GM20431 (cell line): Measurements from ENCODE around the gene DFFB.

Experiments
- in situ Hi-C: fragments of 300-500 bp; cut with MseI, MboI; formaldehyde crosslinking; loops from one replicate; pipeline ENCODE4 v1.15.0; 2020; ENCODE audit warnings: low sequenced_read_pairs; ENCODE audit not compliant: unreplicated experiment

DFFB gene

DNA sequence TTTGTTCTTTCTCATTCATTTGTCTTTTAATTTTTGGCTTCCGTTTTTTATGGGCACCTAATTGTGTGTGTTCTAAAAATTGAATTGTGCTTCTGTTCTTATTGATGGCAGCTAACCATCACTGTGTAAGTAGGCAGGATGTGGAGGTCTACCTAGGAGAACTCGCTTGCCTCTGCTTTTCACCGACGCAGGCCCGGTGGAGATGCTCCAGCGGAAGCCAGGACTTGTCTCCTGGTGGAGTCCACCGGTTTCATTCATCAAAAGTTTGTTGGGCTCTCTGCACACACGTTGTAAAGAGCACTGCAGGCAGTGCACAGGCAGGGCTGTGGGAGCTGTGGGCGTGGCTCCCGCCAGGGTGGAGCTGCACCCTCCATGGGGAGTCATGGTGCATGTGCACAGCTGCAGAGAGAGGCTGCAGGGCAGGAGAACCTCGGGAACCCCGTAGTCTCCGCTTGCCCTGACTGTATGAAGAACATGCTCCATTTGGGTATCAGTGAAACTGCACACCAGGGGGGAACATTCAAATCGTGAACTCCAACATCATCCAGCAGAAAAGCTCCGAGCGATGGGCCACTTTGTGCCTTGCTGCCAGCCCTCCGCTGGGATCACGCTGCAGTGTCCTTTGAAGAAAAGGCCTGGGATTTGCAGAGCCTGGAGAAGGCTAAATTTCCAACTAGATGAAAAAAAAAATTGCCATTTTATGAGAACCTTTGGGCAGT lies 48.8 kb downstream of the DFFB start:
- in situ Hi-C loops: loop anchor here (25.0 kb wide), 1 partner anchor 1831 kb away; no protein-coding TSS in a partner anchor

DNA sequence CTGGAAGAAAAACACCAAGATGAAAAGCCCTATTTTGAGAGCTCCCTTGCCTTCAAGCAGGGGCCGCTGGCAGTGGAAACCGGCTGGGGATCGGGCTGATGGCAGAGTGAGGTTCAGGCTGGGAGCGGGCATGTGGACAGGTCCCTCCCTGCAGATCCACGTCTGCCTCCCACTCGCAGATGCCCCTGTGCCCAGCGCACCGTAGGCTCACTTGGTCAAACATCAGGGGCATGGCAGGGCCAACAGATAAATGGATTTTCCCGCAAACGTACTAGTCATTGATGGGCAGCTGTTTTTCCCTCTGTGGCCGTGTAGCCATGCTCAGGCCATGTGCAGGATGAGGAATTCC lies 49.4 kb downstream of the DFFB start:
- in situ Hi-C loops: loop anchor here (25.0 kb wide), 1 partner anchor 1831 kb away; no protein-coding TSS in a partner anchor

DNA sequence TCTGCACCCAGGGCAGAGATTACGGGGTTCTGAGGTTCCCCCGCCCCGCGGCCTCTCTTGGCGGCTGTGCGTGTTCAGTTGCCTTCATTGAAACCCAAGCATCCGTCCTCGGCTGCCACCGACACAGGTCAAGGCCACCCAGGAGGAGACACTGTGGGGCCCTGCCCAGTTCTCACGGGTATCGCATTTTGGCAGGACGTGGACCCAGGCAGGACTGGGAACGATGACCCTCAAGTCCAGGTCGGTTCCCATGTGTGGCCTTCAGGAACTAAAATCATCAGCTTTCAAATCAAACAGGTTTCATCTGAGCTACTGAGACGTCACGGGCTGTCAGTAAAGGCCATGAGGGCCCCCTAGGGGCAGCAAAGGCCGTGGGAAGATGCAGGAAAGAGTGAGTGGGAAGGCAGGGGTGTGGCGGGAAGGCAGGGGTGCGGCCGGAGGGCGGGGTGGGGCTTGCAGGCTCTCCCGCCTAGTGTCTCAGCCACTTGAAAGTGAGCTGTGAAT lies 49.8 kb downstream of the DFFB start:
- in situ Hi-C loops: loop anchor here (25.0 kb wide), 1 partner anchor 1830 kb away; no protein-coding TSS in a partner anchor

DNA sequence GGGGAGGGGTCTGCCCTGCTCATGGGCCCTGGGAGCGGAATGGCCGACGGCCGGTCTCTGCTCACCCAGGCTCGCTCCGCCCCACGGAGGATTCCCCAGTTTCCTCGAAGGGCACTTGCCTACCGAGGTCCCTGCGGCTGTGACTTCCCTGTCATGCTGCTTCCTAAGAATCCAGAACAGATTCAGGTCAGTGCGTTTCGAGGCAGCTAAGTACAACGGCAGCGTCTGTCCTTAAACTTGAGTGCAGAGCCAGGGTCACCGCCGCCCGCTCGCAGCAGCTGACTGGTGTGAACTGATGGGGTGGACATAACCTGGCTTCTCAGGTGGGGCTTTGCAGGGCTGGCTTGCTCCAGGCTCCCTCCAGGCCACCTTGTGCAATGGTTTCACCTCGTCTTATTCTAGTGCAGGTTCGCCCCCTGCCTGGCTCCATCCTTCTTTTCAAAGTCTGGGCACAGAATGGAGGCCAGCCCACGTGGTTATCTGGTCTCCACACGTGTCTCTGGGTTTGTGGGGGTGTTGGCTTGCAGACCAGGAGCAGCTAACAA lies 50.4 kb downstream of the DFFB start:
- in situ Hi-C loops: loop anchor here (25.0 kb wide), 1 partner anchor 1830 kb away; no protein-coding TSS in a partner anchor

DNA sequence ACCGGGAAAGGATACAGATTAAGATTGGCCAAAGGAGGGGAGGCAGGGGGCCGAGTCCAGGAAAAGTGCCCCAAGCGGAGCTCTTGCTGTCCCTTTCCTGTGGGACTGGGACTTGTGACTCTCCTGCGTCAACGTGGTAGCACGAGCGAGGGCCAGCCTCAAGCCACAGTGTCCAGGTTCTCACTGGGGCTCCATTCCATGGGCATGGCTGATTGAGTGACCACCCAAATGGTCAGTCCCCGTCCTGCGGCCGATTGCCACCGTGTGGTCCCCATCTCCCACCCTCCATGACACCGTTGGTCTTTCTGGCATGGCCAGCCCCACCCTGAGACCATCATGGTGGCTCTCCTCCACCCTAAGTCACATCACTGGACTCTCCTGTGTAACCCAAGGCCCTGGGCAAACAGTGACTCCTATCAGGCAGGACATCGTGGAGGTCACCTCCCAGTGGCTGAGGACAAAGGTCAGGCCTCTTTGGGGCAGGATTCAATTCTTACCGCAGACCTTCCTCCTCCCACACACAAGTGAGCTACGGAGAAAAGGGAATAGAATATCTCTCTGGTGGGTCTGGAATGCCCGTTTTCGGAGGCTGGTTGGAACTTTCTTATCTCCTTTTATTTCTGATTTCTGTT lies 51.7 kb downstream of the DFFB start:
- in situ Hi-C loops: loop anchor here (25.0 kb wide), 1 partner anchor 1828 kb away; no protein-coding TSS in a partner anchor

DNA sequence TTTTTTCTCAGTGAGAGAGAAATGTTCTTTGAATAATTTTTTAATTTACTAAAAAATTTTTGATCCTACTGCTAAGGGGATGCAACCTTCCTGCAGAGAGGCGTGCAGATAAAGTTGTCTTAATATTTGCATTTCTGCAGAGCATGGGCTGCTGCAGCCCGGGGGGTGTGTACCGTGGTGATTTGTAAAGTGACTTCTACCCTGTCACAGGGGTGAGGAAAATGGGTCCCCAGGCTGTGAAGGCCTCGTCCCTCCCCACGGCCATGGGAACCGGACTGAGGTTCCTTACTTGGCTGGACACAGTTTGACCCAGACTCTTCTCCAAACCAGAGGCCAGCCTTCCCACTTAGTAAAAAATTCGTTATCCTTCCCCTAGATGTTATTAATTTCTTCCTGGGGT lies 52.3 kb downstream of the DFFB start:
- in situ Hi-C loops: loop anchor here (25.0 kb wide), 1 partner anchor 1828 kb away; no protein-coding TSS in a partner anchor

DNA sequence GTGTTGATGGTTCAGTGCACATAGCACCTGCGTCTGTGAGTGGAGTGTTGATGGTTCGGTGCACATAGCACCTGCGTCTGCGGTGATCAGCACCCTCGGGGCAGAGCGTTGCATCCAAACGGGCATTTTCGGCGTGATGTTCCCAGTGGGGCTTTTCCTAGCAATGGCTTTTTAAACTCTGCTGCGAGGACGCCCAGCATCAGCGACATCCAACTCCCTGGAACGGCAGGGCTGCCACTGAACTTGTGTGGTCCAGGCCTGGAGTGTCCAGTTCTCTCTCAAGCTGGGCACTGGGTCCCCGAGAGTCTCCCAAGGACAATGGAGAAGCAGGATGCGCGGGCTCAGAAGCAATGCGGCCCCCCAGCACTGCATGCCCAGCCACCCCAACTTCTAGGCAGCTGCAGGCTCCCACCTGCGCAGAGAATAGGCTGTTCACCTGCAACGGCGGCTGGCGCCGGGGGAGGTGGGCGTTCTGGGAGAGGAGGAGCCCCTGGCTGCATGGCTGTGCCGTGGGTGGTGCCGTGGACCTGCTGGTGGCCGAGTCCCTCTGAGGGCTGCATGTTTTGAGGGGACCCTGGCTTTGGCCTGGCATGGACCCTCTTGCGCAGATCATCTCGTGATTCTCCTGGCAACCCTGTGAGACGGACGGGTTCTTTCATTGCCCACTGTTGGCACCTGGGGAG lies 52.9 kb downstream of the DFFB start:
- in situ Hi-C loops: loop anchor here (25.0 kb wide), 1 partner anchor 1827 kb away; no protein-coding TSS in a partner anchor

DNA sequence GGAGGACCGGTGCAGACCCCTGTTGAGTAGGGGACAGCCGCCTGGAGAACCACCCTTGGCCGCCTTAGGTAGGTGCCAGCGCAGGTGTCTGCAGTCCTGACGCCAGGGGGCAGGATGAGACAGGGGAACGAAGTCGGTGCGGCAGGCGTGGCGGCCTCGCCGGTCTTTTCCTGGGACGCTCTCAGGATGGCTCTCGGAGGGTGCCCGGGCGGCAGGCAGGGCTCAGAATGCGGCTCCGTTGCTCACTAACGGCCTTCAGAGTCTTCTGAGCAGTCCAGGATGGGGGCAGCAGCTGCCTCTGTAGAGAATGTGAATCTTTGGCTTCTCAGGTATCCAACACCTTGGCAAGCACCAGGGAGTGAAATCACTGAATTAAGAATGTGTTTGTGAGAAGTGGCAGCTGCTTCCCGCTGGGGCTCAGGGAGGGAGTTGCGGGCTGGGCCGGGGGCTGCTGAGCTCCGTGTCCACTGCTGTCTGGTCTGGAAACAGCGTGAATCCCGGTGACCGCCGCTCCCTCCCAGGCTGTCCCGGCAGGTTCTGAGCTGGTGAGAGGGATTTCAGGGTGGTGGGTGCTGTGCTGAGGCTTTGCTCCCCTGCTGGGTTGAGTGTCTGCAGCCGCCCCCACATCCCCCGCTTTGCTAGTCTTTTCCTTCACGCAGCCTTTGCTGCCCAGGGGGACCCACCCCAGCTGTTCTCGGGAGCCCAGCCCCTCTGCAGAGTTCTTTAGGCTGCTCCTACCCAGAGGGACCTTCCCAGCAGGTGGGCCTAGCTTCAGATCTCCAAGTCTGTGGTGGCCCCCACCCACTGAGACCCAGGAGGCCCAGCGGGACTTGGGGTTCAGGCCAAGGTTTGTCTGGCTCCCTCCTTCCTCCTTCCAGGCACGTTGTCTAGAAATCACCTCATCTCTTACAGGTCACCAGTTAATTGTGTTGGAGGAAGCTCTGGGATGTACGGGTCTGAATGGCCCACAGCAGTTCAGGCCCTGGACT lies 53.9 kb downstream of the DFFB start:
- in situ Hi-C loops: loop anchor here (25.0 kb wide), 1 partner anchor 1826 kb away; no protein-coding TSS in a partner anchor

DNA sequence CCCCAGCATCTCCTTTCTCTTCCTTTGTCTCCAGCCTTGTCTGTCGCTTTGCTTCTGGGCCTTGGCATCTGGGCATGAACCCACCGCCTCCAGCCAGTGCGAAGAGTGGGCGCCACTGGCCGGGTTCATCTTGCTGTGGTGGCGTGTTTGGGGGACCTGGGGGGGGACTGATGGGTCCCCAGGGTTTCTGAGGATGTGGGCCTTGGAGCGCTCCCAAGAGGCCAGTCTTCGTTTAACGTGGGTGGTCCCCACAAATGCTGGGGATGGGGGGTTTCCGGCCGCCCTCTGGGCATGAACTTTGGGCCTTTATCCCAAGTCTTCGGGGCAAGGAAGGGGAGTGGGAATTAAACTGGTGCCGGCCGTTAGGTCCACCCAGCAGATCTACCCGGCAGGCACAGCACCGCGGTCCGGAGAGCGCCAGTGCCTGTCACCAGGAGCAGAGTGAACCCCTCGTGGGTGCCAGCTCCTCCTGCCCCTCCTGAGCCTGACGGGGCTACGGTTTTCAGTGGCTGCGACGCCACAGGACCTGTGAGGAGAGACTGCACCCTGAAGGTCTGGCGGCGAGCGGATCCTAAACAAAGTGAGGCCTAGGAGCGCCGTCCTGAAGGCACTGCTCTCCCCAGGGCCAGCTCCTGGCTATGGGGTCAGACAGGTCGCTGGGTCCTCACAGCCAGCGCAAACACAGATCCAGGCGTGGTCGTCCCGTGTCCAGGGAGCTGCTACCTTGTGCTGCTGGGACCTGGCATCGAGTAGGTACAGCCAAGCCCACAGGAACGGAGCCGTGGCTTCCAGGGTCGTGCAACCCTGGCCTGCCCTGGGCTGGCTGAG lies 54.9 kb downstream of the DFFB start:
- in situ Hi-C loops: loop anchor here (25.0 kb wide), 1 partner anchor 1825 kb away; no protein-coding TSS in a partner anchor

DNA sequence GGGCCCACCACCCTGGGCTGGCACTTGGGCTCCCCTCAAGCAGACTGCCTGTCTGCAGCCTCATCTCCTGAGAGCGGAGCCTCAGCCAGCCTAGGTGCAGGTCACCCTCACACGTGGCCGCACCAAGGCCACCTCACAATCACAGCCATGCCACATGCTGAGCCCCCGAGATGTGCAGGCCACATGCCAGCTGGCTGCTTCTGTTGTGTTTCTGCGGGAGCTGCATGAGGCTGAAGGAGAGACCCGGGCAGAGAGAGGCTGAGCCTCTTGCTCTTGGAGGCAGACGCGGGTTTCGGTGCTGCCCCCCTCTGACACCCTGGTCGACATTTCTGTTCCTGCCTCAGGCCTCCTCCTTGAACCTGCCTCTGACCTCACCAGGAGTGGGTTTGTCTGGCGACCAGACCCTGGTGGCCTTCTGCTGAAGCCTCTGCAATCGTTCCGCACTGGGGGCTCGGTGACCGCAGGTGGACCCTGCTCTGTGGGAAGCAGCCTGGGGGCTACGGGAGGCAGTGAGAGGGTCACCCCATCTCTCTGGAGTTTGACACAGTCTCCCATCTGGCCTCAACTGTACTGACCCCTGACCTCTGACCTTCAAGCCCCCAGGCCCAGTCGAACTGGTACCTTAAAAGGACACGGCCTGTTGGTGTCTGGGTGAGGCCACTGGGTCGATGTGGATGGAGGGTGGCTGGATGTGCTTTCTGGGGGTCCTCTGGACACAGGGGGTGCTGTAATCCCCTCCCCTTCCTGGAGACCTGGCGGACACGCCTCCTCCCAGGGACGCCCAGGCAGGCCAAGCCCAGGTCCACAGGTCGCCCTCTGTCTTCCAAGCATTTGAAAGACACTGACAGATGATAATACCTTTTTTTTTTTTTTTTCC lies 55.8 kb downstream of the DFFB start:
- in situ Hi-C loops: loop anchor here (25.0 kb wide), 1 partner anchor 1824 kb away; no protein-coding TSS in a partner anchor

DNA sequence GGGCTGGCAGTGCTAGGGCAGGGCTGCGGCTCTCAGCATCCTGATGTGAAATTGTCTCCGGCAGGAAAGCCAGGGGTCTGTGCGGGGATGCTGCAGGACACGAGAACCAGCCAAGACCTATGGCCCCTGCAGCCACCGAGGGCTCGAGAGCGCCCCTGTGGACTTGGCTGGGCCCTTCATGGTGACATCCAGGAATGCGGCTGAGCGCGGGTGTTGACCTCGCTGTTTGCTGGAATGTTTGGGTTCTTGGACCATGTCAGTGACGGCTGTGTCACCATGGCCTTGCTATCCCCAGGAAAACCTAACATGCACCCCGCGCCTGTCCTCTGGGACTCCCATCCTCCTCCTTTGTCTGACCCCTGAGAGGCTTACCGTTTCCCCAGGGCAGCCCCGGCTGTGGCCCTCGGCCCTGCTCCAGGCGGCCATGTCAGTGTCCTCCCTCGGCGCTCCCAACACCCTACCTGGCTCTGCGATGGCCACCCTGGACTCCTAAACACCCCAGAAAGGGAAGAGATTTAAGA lies 57.1 kb downstream of the DFFB start:
- in situ Hi-C loops: loop anchor here (25.0 kb wide), 1 partner anchor 1823 kb away; no protein-coding TSS in a partner anchor

DNA sequence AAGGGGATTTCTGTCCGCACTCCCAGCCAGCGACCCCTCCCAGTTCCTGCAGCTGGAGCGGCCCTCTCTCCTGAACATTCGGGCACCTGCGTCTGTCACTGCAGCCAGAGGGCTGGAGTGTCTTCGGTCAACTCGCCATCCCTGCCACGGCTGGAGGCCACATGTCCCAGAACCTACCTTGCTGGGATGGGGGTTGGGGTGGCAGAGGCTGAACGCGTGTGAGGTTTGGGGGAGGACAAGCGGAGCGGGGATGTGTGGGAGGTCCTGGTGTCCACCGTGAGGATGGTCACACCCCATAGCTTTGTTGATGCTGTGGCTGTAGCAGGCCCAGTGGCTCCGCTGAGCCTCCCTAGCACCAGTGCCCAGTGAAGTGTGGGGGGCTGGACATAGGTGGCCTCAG lies 57.6 kb downstream of the DFFB start:
- in situ Hi-C loops: loop anchor here (25.0 kb wide), 1 partner anchor 1822 kb away; no protein-coding TSS in a partner anchor

DNA sequence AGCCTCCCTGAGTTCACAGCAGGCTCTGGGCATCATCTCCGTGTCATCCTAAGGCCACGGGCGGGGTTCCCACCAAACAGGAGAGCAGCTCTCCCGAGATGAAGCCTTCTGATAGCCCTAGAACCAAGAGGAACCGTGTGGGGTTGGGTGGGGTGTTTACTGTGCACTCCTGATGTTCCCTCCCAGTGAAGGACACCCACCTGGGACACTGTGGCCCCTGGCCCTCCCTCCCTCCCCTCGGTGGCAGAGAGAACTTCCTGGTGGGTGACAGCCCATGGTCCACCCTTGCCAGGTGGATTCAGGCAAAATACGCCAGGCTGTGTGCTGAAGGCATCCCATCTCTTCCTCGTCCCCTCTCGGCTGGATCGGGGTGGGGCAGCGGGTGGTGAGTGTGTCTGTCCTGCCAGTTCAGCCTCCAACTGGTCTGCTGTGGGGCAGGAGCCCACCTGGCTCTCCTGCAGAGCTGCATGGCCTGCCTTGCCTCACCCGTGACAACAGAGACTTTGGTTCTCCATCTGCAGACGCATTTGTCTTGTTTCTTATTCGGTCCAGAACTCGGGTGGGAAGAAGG lies 58.4 kb downstream of the DFFB start:
- in situ Hi-C loops: loop anchor here (25.0 kb wide), 1 partner anchor 1822 kb away; no protein-coding TSS in a partner anchor

DNA sequence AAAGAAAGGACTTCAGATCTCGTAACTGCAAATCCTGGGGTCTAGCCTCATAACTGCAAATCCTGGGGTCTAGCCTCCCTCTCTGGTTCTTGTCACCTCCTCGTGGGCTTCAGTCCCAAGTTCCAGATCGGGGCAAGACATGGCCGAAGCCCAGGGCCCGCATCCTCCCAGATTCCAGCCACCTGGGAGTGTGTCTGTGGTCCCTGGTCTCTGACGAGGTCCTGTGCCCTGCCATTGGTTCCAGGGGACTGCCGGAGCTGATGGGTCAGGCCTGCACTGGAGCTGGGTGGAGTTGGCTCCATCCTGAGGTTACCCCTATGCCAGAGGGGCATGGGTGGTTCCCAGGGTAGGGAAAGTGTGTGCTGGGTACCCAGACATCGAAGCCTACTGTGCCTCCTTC lies 60.5 kb downstream of the DFFB start:
- in situ Hi-C loops: loop anchor here (25.0 kb wide), 1 partner anchor 1820 kb away; no protein-coding TSS in a partner anchor

DNA sequence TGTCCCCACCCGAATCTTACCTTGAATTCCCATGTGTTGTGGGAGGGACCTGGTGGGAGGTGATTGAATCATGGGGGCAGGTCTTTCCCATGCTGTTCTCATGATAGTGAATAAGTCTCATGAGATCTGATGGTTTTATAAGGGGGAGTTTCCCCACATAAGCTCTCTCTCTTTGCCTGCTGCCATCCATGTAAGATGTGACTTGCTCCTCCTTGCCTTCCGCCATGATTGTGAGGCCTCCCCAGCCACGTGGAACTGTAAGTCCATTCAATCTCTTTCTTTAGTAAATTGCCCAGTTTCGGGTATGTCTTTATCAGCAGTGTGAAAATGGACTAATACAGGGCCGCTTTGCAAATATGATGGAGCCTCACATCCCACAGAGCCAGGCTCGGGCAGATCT lies 61.1 kb downstream of the DFFB start:
- in situ Hi-C loops: loop anchor here (25.0 kb wide), 1 partner anchor 1819 kb away; no protein-coding TSS in a partner anchor

DNA sequence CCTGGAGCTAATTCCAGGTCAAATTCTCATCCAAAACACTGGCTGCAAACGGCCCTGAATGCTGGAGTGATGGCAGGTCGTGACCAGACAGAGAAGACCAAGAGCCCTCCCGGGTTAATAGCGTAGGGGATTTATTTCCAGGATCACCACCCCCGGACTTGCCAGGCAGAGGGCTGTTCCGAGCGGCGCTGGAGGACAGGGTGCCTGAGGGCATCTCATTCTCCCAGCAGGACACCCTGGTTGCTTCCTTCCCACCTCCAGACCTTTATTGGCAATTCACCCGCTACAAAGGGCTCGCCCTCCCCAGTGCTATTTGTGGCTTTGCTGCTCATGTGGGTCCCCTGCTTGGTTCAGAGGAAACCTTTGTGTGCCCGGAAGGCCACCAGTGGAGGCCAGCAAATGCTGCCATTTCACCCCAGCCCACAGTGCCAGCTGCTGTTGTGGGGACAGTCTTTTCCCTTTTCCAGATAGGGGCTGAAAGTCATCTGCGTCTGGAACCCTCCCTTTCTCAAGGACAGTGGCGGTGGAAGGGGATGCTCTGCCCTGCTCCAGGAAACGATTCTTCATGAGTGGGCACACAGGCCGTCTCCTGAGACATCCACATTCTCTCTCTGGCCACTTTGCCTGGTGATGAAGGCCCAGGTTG lies 61.8 kb downstream of the DFFB start:
- in situ Hi-C loops: loop anchor here (25.0 kb wide), 1 partner anchor 1818 kb away; no protein-coding TSS in a partner anchor
